ENCODE results near the gene SMTNL2. TPM values are rescaled to one million over a fixed set of nuclear protein-coding genes. Genes with fewer than 3 reads are reported as not detected.

Gene SMTNL2
- polyA plus RNA-seq, 1 of the 3 experiments (the other 2 are of a cell fraction) = not detected

DNA sequence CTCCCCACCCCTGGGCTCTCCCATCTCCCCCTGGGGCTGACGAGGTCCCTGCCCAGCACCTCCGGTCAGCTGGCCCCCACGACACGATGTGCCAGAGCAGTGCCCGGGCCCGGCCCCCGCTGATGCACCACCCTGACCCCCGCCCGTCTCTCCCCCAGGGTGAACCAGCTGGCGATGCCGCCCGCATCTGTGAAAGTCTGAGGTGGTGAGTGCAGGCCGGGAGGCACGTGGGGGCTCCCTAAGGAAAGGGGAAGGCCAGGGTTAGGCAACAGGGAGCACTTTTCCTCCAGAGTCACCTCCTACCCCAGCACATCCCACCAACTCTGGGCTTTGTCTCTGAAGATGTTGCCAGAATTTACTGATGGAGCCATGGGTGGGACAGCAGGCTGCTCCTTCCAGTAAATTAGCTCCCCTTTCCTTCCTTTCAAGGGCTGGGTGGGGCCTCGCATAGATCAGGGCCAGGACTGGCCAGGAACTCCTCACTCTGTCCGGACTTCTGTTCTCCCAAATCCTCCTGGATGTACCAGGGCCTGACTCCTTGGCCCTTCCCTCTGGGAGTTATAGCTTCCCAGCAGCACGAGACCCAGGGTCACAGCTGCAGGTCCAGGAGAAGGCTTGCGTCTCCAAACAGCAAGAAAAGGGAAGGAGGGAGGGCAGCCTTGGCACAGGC, 47.5 kb upstream of the SMTNL2 start:
- CTCF ChIA-PET = interaction anchor here (0.6 to 2.2 kb wide), 4 partner anchors 13 to 116 kb away, joined by 3 to 11 read pairs (median 6); partner anchors contain the start of gene MYBBP1A
- POLR2A ChIA-PET = interaction anchor here (0.6 to 1.6 kb wide), 3 partner anchors 15 to 113 kb away, joined by 3 to 8 read pairs (median 4); no protein-coding TSS in a partner anchor
- Histone ChIP-seq H4K20me1 (ENCODE audit: insufficient read depth) (no peaks in the 10 kb centered on the region), H3F3A (replicated peaks; ENCODE audit: insufficient read depth) (no peaks in the 10 kb centered on the region), H3K4me2 (no peak overlapping the region), H3K4me1 (ENCODE audit: control insufficient read depth in 1 of 2, insufficient read depth in 2 of 2, low read depth in 1 of 2, low read length in 1 of 2) (peaks cover 0 to 31% of the 10 kb centered on the region in 2 experiments; a peak in 1 of 4 replicates), H3K27me3 (ENCODE audit: insufficient read depth) (no peaks in the 10 kb centered on the region), H3K9ac (no peak overlapping the region), H3K9me3 (no peaks in the 10 kb centered on the region), H3K27ac (ENCODE audit: low read depth in 2 of 2, low read length in 1 of 2) (no peak overlapping the region), H3K36me3 (replicated peaks in 1 of 2; ENCODE audit: control insufficient read depth in 1 of 2, insufficient read depth in 2 of 2, low read length in 1 of 2) (peaks cover 3 to 38% of the 10 kb centered on the region in 2 experiments), H3K4me3 (ENCODE audit: low read depth in 2 of 2, low read length in 1 of 2) (no peak overlapping the region), H3K9me2 (no peaks in the 10 kb centered on the region), H3K79me2 (ENCODE audit: insufficient read depth) (no peaks in the 10 kb centered on the region), H2AFZ (ENCODE audit: low read depth) (no peak overlapping the region)
- TF ChIP-seq, protein P1, sequence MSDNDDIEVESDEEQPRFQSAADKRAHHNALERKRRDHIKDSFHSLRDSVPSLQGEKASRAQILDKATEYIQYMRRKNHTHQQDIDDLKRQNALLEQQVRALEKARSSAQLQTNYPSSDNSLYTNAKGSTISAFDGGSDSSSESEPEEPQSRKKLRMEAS (IDR thresholded peaks at IDR 0.05; ENCODE audit: low read depth) = no peak
- no peak for TF ChIP-seq EP300 (IDR thresholded peaks at IDR 0.05; ENCODE audit: borderline replicate concordance in 1 of 2, low read depth in 1 of 2, low read length in 1 of 2)
- TF ChIP-seq, protein P2, sequence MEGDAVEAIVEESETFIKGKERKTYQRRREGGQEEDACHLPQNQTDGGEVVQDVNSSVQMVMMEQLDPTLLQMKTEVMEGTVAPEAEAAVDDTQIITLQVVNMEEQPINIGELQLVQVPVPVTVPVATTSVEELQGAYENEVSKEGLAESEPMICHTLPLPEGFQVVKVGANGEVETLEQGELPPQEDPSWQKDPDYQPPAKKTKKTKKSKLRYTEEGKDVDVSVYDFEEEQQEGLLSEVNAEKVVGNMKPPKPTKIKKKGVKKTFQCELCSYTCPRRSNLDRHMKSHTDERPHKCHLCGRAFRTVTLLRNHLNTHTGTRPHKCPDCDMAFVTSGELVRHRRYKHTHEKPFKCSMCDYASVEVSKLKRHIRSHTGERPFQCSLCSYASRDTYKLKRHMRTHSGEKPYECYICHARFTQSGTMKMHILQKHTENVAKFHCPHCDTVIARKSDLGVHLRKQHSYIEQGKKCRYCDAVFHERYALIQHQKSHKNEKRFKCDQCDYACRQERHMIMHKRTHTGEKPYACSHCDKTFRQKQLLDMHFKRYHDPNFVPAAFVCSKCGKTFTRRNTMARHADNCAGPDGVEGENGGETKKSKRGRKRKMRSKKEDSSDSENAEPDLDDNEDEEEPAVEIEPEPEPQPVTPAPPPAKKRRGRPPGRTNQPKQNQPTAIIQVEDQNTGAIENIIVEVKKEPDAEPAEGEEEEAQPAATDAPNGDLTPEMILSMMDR (IDR thresholded peaks at IDR 0.05) = no peak
- TF ChIP-seq FOXM1 (IDR thresholded peaks at IDR 0.05; ENCODE audit: low read depth) = no peak
- no peak for TF ChIP-seq RAD21 (IDR thresholded peaks at IDR 0.05; ENCODE audit: low read length)
- no peak for TF ChIP-seq POLR2AphosphoS5 (IDR thresholded peaks at IDR 0.05; ENCODE audit: low read depth, low read length)
- TF ChIP-seq MEF2A (IDR thresholded peaks at IDR 0.05; ENCODE audit: borderline replicate concordance, low read depth) = no peak
- no peak for DNase-seq
- 90% methylated on average over 16 of the region's 18 CpGs for WGBS (ENCODE audit: low lambda C conversion rate)

DNA sequence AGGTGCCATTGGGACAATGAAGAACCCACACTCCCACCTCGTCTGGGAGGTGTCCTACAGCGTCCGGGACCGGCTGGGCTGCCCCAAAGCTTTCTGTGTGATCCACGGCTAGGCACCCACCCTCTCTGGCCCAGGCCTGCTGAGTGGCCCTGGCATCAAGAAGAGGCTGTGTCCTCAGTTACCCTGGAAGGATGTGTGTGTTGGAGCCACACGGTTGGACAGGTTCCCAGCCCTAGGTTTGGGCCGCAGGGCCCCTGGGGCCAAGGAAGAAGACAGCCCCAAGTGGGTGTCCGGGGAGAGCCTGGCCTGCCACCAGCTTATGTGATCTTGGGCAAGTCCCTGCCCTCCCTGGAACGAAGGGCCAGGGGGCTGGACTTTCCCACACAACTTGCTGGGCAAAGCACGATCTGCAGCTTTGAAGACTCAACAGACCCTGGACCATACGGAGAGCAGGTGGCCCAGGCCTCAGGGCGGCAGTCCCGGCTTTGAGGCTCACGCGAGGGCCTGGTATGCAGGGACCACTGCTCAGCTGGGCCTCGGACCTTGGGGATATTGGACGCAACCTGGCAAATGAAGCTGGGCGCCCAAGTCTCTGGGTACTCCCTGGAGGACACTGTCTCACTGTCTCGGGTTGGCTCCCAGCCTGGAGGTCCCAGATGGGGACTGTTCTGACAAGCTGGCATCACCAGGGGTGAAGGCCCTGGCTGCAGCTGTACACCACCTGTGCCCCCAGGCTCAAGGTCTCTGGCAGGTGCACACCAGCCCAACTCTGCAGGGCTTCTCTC, 46.7 kb upstream of the SMTNL2 start:
- Histone ChIP-seq H3K27me3 (ENCODE audit: insufficient read depth) (no peaks in the 10 kb centered on the region), H3K4me3 (ENCODE audit: low read depth in 2 of 2, low read length in 1 of 2) (no peak overlapping the region), H4K20me1 (ENCODE audit: insufficient read depth) (no peaks in the 10 kb centered on the region), H3K36me3 (replicated peaks in 1 of 2; ENCODE audit: control insufficient read depth in 1 of 2, insufficient read depth in 2 of 2, low read length in 1 of 2) (peaks cover 3 to 46% of the 10 kb centered on the region in 2 experiments), H3K4me2 (no peak overlapping the region), H3K9me2 (no peaks in the 10 kb centered on the region), H3F3A (replicated peaks; ENCODE audit: insufficient read depth) (no peaks in the 10 kb centered on the region), H3K9ac (no peak overlapping the region), H2AFZ (ENCODE audit: low read depth) (no peak overlapping the region), H3K27ac (ENCODE audit: low read depth in 2 of 2, low read length in 1 of 2) (peak overlapping the region in 1 of 2 experiments; percentile 19; a peak in 1 of 4 replicates), H3K79me2 (ENCODE audit: insufficient read depth) (no peaks in the 10 kb centered on the region), H3K4me1 (ENCODE audit: control insufficient read depth in 1 of 2, insufficient read depth in 2 of 2, low read depth in 1 of 2, low read length in 1 of 2) (peaks cover 0 to 31% of the 10 kb centered on the region in 2 experiments; a peak in 1 of 4 replicates), H3K9me3 (no peaks in the 10 kb centered on the region)
- WGBS (ENCODE audit: low lambda C conversion rate) = 97% methylated on average over 6 of the region's 19 CpGs
- no peak for TF ChIP-seq RAD21 (IDR thresholded peaks at IDR 0.05; ENCODE audit: low read length)
- no peak for TF ChIP-seq MEF2A (IDR thresholded peaks at IDR 0.05; ENCODE audit: borderline replicate concordance, low read depth)
- no peak for TF ChIP-seq SIN3A (IDR thresholded peaks at IDR 0.05; ENCODE audit: borderline replicate concordance, low read depth, low read length)
- TF ChIP-seq NRF1 (IDR thresholded peaks at IDR 0.05; ENCODE audit: low read depth, low read length) = no peak
- TF ChIP-seq, protein P3, sequence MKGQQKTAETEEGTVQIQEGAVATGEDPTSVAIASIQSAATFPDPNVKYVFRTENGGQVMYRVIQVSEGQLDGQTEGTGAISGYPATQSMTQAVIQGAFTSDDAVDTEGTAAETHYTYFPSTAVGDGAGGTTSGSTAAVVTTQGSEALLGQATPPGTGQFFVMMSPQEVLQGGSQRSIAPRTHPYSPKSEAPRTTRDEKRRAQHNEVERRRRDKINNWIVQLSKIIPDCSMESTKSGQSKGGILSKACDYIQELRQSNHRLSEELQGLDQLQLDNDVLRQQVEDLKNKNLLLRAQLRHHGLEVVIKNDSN (IDR thresholded peaks at IDR 0.05; ENCODE audit: borderline replicate concordance, low read depth) = no peak
- no peak for TF ChIP-seq FOSL2 (IDR thresholded peaks at IDR 0.05; ENCODE audit: borderline replicate concordance, low read depth)
- no peak for TF ChIP-seq FOXM1 (IDR thresholded peaks at IDR 0.05; ENCODE audit: low read depth)
- TF ChIP-seq, protein P4, sequence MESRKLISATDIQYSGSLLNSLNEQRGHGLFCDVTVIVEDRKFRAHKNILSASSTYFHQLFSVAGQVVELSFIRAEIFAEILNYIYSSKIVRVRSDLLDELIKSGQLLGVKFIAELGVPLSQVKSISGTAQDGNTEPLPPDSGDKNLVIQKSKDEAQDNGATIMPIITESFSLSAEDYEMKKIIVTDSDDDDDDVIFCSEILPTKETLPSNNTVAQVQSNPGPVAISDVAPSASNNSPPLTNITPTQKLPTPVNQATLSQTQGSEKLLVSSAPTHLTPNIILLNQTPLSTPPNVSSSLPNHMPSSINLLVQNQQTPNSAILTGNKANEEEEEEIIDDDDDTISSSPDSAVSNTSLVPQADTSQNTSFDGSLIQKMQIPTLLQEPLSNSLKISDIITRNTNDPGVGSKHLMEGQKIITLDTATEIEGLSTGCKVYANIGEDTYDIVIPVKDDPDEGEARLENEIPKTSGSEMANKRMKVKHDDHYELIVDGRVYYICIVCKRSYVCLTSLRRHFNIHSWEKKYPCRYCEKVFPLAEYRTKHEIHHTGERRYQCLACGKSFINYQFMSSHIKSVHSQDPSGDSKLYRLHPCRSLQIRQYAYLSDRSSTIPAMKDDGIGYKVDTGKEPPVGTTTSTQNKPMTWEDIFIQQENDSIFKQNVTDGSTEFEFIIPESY (IDR thresholded peaks at IDR 0.05; ENCODE audit: borderline replicate concordance, low read depth) = no peak
- no peak for TF ChIP-seq GATA2 (CRISPR knock-in tag; IDR thresholded peaks at IDR 0.05)
- no peak for TF ChIP-seq RFX5 (IDR thresholded peaks at IDR 0.05; ENCODE audit: low read length)
- TF ChIP-seq, protein P5, sequence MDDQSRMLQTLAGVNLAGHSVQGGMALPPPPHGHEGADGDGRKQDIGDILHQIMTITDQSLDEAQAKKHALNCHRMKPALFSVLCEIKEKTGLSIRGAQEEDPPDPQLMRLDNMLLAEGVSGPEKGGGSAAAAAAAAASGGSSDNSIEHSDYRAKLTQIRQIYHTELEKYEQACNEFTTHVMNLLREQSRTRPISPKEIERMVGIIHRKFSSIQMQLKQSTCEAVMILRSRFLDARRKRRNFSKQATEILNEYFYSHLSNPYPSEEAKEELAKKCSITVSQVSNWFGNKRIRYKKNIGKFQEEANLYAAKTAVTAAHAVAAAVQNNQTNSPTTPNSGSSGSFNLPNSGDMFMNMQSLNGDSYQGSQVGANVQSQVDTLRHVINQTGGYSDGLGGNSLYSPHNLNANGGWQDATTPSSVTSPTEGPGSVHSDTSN (IDR thresholded peaks at IDR 0.05) = no peak
- TF ChIP-seq CHD2 (IDR thresholded peaks at IDR 0.05; ENCODE audit: low read length, partially characterized antibody) = no peak
- no peak for TF ChIP-seq SMC3 (IDR thresholded peaks at IDR 0.05; ENCODE audit: low read depth, low read length)
- POLR2A ChIA-PET = interaction anchor here (1.1 to 1.6 kb wide), 3 partner anchors 11 to 17 kb away, joined by 5 to 8 read pairs (median 7); partner anchors contain the start of gene MYBBP1A
- CTCF ChIA-PET = interaction anchor here (1.0 to 2.2 kb wide), 5 partner anchors 12 to 143 kb away, joined by 3 to 11 read pairs (median 6); partner anchors contain the start of gene MYBBP1A
- DNase-seq = no peak

Measured in SK-N-SH (cell line).